ENCODE results near the gene GAGE12D. TPM values are rescaled to one million over a fixed set of nuclear protein-coding genes. Genes with fewer than 3 reads are reported as not detected.

The GAGE12D gene
- total RNA-seq, result not detected in 2 replicates

GRCh38 chrX:49541433-49541832 lies at the start of gene GAGE12D:
Gene GAGE12D (plus strand): TSS chrX:49541733. CDS start chrX:49542888, 1,155 bp downstream.

GRCh38 chrX:49531877-49532276 lies 9.7 kb upstream of the GAGE12D start, which contains the start of gene GAGE12C:
Gene GAGE12C (plus strand): TSS chrX:49532177. CDS start chrX:49533332, 1,155 bp downstream.

GRCh38 chrX:49550989-49551388 lies 9.5 kb downstream of the GAGE12D start, which contains the start of gene GAGE12E:
Gene GAGE12E (plus strand): TSS chrX:49551289. CDS start chrX:49552444, 1,155 bp downstream.

GRCh38 chrX:49560542-49560941 lies 19.0 kb downstream of the GAGE12D start, which contains the start of gene GAGE12F:
Gene GAGE12F (plus strand): TSS chrX:49560842. CDS start chrX:49561997, 1,155 bp downstream.

GRCh38 chrX:49570100-49570499 lies 28.6 kb downstream of the GAGE12D start, which contains the start of gene GAGE12G:
Gene GAGE12G (plus strand): TSS chrX:49570400. CDS start chrX:49571555, 1,155 bp downstream.

GRCh38 chrX:49579649-49580048 lies 38.1 kb downstream of the GAGE12D start, which contains the start of gene GAGE12H:
Gene GAGE12H (plus strand): TSS chrX:49579949. CDS start chrX:49581104, 1,155 bp downstream.

GRCh38 chrX:49589196-49589595 lies 47.7 kb downstream of the GAGE12D start, which contains the start of gene GAGE2A:
Gene GAGE2A (plus strand): TSS chrX:49589496. CDS start chrX:49590651, 1,155 bp downstream.

Other genes with a start within 250 kb of the GAGE12D start
- gene GAGE10, start 238.1 kb upstream of the GAGE12D start, total RNA-seq, result not detected in 2 replicates
- not detected in 2 replicates for gene GAGE12J, start 219.7 kb upstream of the GAGE12D start, total RNA-seq
- not detected in 2 replicates for gene GAGE13, start 210.2 kb upstream of the GAGE12D start, total RNA-seq
- gene GAGE12C, start 9.6 kb upstream of the GAGE12D start, total RNA-seq, result not detected in 2 replicates
- not detected in 2 replicates for gene GAGE12E, start 9.6 kb downstream of the GAGE12D start, total RNA-seq
- not detected in 2 replicates for gene GAGE12F, start 19.1 kb downstream of the GAGE12D start, total RNA-seq
- not detected in 2 replicates for gene GAGE12G, start 28.7 kb downstream of the GAGE12D start, total RNA-seq
- gene GAGE12H, start 38.2 kb downstream of the GAGE12D start, total RNA-seq, result not detected in 2 replicates
- gene GAGE2A, start 47.8 kb downstream of the GAGE12D start, total RNA-seq, result not detected in 2 replicates
- gene GAGE1, start 57.3 kb downstream of the GAGE12D start, total RNA-seq, result not detected in 2 replicates
- not detected in 2 replicates for gene PAGE1, start 154.3 kb downstream of the GAGE12D start, total RNA-seq